ENCODE results near the gene TBC1D4.

Gene TBC1D4

GRCh38 chr13:75470676-75471075, 11.3 kb downstream of the TBC1D4 start:
- H3K9me3 Mint-ChIP-seq (ENCODE audit: low read depth), result no peaks in the 10 kb centered on the region
- H3K36me3 Mint-ChIP-seq, result no peaks in the 10 kb centered on the region
- peaks cover 6% of the 10 kb centered on the region for H3K27me3 Mint-ChIP-seq
- H3K27ac Mint-ChIP-seq, result no peak overlapping the region
- H3K4me1 Mint-ChIP-seq (ENCODE audit: low read depth), result no peaks in the 10 kb centered on the region
- H3K4me3 Mint-ChIP-seq, result no peak overlapping the region

- no peaks in the 10 kb centered on the region for H3K4me1 Mint-ChIP-seq (ENCODE audit: low read depth)
- H3K36me3 Mint-ChIP-seq, result no peaks in the 10 kb centered on the region
- peaks cover 9% of the 10 kb centered on the region for H3K27me3 Mint-ChIP-seq
- H3K27ac Mint-ChIP-seq, result no peak overlapping the region
- no peaks in the 10 kb centered on the region for H3K9me3 Mint-ChIP-seq (ENCODE audit: low read depth)
- no peak overlapping the region for H3K4me3 Mint-ChIP-seq
Observed at GRCh38 chr13:75469047-75469446, 12.9 kb downstream of the TBC1D4 start.

DNA sequence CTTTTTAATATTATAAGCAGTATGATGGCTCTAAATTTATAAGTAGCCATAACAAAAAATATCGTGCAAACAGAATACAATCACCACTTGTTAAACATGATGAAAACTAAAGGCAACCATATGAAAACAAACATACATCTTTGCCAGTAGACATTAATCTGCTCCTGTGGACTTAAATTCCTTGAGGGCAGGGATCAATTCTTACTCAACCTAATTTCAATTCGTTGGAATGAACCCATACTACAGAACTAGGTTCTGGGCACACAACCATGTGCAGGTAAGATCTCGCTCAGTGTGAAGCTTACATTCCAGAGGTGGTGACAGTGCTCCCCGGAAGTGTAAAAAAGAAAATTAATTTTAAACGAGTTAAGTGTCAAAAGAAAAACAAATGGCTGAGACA, 13.4 kb downstream of the TBC1D4 start:
- Mint-ChIP-seq H3K27ac (no peak overlapping the region), H3K4me3 (no peak overlapping the region), H3K36me3 (no peaks in the 10 kb centered on the region), H3K4me1 (ENCODE audit: low read depth) (no peaks in the 10 kb centered on the region), H3K9me3 (ENCODE audit: low read depth) (no peaks in the 10 kb centered on the region), H3K27me3 (peaks cover 9% of the 10 kb centered on the region)

- Mint-ChIP-seq H3K36me3 (no peaks in the 10 kb centered on the region), H3K4me1 (ENCODE audit: low read depth) (no peaks in the 10 kb centered on the region), H3K4me3 (no peak overlapping the region), H3K27ac (no peak overlapping the region), H3K27me3 (peaks cover 9% of the 10 kb centered on the region), H3K9me3 (ENCODE audit: low read depth) (no peaks in the 10 kb centered on the region)
Observed at GRCh38 chr13:75468098-75468497, 13.9 kb downstream of the TBC1D4 start.

DNA sequence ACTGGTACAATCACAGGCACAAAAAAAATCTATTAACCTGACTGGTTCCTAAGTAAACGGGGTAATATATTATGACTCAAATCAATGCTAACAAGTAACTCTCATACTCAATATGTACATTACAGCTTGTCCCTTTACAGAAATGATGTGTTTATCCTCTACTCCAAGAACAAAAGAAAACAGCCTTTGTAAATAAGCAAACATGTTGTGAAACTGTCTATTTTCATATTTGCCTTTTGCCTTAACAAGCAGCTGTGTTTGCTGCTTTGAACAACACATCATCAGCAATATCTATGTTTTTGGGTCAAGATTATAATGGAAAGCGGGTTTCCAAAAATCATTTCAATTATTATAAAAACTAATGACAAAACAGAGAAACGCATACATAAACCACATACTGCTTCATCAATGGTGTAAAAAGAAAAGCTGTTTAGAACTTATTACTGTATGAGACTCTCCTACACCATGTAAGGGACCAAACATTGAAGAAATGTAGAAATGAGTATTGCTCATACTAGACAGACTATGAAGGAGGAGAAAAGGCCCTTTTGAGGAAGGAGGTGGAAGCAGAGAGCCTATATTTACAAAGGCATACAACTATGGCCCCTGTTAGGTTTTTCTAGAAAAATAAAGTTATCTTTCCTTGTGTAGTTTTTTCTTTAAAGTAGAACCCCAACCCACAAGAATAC, 14.8 kb downstream of the TBC1D4 start:
- Mint-ChIP-seq H3K4me3 (no peak overlapping the region), H3K4me1 (ENCODE audit: low read depth) (no peaks in the 10 kb centered on the region), H3K27ac (no peak overlapping the region), H3K9me3 (ENCODE audit: low read depth) (no peaks in the 10 kb centered on the region), H3K27me3 (peaks cover 7% of the 10 kb centered on the region), H3K36me3 (no peaks in the 10 kb centered on the region)

DNA sequence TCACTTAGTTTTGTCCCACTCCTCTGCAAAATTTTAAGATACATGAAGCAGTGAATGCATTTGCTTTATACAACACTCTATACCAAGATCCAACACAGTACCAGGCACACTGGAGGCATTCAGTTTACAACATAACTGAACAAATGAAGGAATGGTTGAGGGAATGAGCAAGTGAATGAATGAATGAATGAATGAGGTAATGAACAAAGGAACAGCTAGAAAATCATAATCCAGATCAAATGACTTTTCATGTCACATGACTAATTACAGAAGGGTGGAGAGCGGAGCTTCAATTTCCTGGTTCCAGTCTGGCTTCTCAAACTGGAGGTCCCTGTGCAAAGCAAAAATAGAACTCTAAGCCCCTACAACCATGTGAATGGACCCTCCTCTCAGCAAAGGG, 16.7 kb downstream of the TBC1D4 start:
- H3K4me3 Mint-ChIP-seq, result no peak overlapping the region
- H3K27ac Mint-ChIP-seq, result no peak overlapping the region
- no peaks in the 10 kb centered on the region for H3K9me3 Mint-ChIP-seq (ENCODE audit: low read depth)
- H3K36me3 Mint-ChIP-seq, result no peaks in the 10 kb centered on the region
- H3K4me1 Mint-ChIP-seq (ENCODE audit: low read depth), result no peaks in the 10 kb centered on the region
- H3K27me3 Mint-ChIP-seq, result peaks cover 7% of the 10 kb centered on the region

GRCh38 chr13:75461314-75461713, 20.7 kb downstream of the TBC1D4 start:
- H3K27ac Mint-ChIP-seq, result no peak overlapping the region
- H3K4me1 Mint-ChIP-seq (ENCODE audit: low read depth), result no peaks in the 10 kb centered on the region
- peaks cover 6% of the 10 kb centered on the region for H3K27me3 Mint-ChIP-seq
- no peaks in the 10 kb centered on the region for H3K36me3 Mint-ChIP-seq
- H3K9me3 Mint-ChIP-seq (ENCODE audit: low read depth), result no peaks in the 10 kb centered on the region
- H3K4me3 Mint-ChIP-seq, result no peak overlapping the region

DNA sequence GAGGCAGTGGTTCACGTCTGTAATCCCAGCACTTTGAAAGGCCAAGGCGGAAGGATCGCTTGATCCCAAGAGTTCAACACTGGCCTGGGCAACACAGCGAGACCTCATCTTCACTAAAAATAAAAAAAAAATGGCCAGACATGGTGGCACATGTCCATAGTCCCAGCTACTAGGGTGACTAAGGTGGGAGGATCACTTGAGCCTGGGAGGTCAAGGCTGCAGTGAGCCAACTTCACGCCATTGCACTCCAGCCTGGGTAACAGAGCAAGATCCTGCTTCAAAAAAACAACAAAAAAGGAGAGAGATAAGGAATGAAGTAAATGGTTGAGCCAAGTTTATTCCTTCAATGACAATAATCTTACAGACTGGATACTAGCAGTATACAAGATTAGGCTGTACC, 21.3 kb downstream of the TBC1D4 start:
- H3K36me3 Mint-ChIP-seq, result no peaks in the 10 kb centered on the region
- no peak overlapping the region for H3K4me3 Mint-ChIP-seq
- H3K27ac Mint-ChIP-seq, result no peak overlapping the region
- no peaks in the 10 kb centered on the region for H3K9me3 Mint-ChIP-seq (ENCODE audit: low read depth)
- H3K27me3 Mint-ChIP-seq, result peaks cover 6% of the 10 kb centered on the region
- H3K4me1 Mint-ChIP-seq (ENCODE audit: low read depth), result no peaks in the 10 kb centered on the region

- Mint-ChIP-seq H3K27ac (no peak overlapping the region), H3K36me3 (no peaks in the 10 kb centered on the region), H3K4me1 (ENCODE audit: low read depth) (no peaks in the 10 kb centered on the region), H3K27me3 (peaks cover 4% of the 10 kb centered on the region), H3K9me3 (ENCODE audit: low read depth) (no peaks in the 10 kb centered on the region), H3K4me3 (no peak overlapping the region)
Observed at GRCh38 chr13:75458696-75459422, 23.1 kb downstream of the TBC1D4 start.

- H3K36me3 Mint-ChIP-seq, result no peaks in the 10 kb centered on the region
- peaks cover 6% of the 10 kb centered on the region for H3K27me3 Mint-ChIP-seq
- no peak overlapping the region for H3K27ac Mint-ChIP-seq
- no peak overlapping the region for H3K4me3 Mint-ChIP-seq
- H3K4me1 Mint-ChIP-seq (ENCODE audit: low read depth), result no peaks in the 10 kb centered on the region
- H3K9me3 Mint-ChIP-seq (ENCODE audit: low read depth), result no peaks in the 10 kb centered on the region
Observed at GRCh38 chr13:75455962-75456361, 26.0 kb downstream of the TBC1D4 start.

GRCh38 chr13:75454497-75454896, 27.5 kb downstream of the TBC1D4 start:
- Mint-ChIP-seq H3K9me3 (ENCODE audit: low read depth) (no peaks in the 10 kb centered on the region), H3K4me3 (no peak overlapping the region), H3K36me3 (no peaks in the 10 kb centered on the region), H3K27me3 (peaks cover 6% of the 10 kb centered on the region), H3K4me1 (ENCODE audit: low read depth) (no peaks in the 10 kb centered on the region), H3K27ac (no peak overlapping the region)

- Mint-ChIP-seq H3K27ac (no peak overlapping the region), H3K36me3 (no peaks in the 10 kb centered on the region), H3K9me3 (ENCODE audit: low read depth) (no peaks in the 10 kb centered on the region), H3K27me3 (peaks cover 6% of the 10 kb centered on the region), H3K4me1 (ENCODE audit: low read depth) (no peaks in the 10 kb centered on the region), H3K4me3 (no peak overlapping the region)
Observed at GRCh38 chr13:75452564-75452963, 29.4 kb downstream of the TBC1D4 start.

DNA sequence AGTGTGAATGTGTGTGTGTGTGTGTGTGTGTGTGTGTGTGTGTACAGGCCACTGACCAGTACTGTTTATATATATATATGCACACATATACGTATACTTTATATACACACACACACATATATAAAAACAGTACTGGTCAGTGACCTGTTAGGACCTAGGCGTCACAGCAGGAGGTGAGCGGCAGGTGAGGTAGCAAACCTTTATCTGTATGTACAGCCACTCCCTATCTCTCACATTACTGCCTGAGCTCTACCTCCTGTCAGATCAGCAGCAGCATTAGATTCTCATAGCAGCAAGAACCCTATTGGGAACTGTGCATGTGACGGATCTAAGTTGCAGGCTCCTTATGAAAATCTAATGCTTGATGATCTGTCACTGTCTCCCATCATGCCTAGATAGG, 34.5 kb downstream of the TBC1D4 start:
- peaks cover 4% of the 10 kb centered on the region for H3K27me3 Mint-ChIP-seq
- H3K36me3 Mint-ChIP-seq, result no peaks in the 10 kb centered on the region
- no peaks in the 10 kb centered on the region for H3K4me1 Mint-ChIP-seq (ENCODE audit: low read depth)
- H3K9me3 Mint-ChIP-seq (ENCODE audit: low read depth), result no peaks in the 10 kb centered on the region
- H3K4me3 Mint-ChIP-seq, result no peak overlapping the region
- no peak overlapping the region for H3K27ac Mint-ChIP-seq

DNA sequence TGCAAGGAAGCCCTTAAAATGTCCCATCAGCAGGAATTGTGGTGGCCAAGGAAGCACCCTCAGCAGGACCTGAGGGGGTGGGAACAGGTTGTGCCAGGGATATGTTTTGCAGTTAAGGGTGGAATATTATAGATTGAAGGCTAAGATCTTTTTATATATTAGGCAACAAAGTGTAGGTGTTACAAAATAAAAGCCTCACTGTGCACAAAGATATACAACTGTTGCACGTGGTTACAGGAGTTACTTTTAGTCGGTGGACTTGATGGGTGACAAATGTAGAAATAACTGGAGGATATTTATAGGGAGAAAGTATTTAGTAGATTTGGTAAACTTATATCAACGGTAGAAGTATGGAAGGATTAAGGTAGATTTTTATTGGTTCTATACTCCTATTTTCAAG, 35.1 kb downstream of the TBC1D4 start:
- Mint-ChIP-seq H3K27me3 (peaks cover 2% of the 10 kb centered on the region), H3K36me3 (no peaks in the 10 kb centered on the region), H3K4me1 (ENCODE audit: low read depth) (no peaks in the 10 kb centered on the region), H3K9me3 (ENCODE audit: low read depth) (no peaks in the 10 kb centered on the region), H3K4me3 (no peak overlapping the region), H3K27ac (no peak overlapping the region)

GRCh38 chr13:75445717-75446499, 36.1 kb downstream of the TBC1D4 start:
- H3K4me1 Mint-ChIP-seq (ENCODE audit: low read depth), result no peaks in the 10 kb centered on the region
- no peaks in the 10 kb centered on the region for H3K9me3 Mint-ChIP-seq (ENCODE audit: low read depth)
- no peaks in the 10 kb centered on the region for H3K36me3 Mint-ChIP-seq
- H3K4me3 Mint-ChIP-seq, result no peak overlapping the region
- H3K27ac Mint-ChIP-seq, result no peak overlapping the region
- H3K27me3 Mint-ChIP-seq, result peaks cover 2% of the 10 kb centered on the region
